HG03442 (cell line): ENCODE results near the gene ARHGAP35.
"Not testable (repeated sequence)": the region's sequence is repeated elsewhere in the genome, so short reads cannot be mapped to it uniquely, and the experiment has no call there.

Experiments
- ATAC-seq: cut with Tn5 transposase; IDR thresholded peaks from one replicate; pipeline ENCODE4 v1.9.1; 2021; ENCODE audit warnings: mild to moderate bottlenecking, moderate library complexity; ENCODE audit not compliant: unreplicated experiment

ARHGAP35 gene

DNA sequence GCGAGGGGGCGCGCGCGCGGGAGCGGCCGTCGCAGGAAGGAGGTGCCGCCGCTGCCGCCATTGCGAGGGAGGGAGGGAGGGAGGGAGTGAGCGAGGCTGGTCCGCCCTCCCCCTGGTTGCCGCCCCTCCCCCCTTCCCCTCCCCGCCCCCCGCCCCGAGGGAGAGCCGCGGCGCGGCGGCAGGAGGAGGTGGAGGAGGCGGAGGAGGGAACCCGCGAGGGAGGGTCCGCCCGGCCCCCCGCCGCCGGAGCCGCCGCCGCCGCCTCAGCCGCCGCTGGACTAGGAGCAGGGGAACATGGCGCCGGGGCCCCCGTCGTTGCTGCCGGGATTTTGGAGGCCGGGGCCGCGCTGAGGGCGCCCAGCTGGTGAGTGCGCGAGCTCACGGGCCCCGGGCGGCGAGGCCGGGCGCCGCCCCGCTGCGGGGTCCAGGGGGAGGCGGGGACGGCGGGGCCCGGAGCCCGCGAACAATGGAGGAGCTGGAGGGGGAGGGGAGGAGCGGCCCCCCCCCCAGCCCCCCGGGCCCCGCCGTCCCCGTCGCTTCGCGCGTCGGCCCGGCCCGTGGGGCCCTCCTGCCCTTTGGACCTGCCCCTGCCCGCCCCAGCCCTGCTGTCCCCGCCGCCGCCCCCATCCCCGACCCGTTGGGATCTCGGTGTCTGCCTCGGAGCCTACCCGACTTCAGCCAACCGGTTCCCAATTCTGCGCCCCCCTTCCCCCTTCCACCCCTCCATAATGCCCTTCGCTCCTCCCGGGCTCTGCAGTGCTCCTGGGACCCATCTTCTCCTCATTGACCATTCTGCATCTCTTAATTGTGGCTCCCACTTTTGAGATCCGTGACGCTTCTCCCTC lies at the start of gene ARHGAP35:
Gene ARHGAP35 (plus strand): TSS at position 152 of the 845 bp plus-strand sequence. CDS start 57,679 bp downstream, outside the sequence.
- peak; percentile 6 for ATAC-seq

DNA sequence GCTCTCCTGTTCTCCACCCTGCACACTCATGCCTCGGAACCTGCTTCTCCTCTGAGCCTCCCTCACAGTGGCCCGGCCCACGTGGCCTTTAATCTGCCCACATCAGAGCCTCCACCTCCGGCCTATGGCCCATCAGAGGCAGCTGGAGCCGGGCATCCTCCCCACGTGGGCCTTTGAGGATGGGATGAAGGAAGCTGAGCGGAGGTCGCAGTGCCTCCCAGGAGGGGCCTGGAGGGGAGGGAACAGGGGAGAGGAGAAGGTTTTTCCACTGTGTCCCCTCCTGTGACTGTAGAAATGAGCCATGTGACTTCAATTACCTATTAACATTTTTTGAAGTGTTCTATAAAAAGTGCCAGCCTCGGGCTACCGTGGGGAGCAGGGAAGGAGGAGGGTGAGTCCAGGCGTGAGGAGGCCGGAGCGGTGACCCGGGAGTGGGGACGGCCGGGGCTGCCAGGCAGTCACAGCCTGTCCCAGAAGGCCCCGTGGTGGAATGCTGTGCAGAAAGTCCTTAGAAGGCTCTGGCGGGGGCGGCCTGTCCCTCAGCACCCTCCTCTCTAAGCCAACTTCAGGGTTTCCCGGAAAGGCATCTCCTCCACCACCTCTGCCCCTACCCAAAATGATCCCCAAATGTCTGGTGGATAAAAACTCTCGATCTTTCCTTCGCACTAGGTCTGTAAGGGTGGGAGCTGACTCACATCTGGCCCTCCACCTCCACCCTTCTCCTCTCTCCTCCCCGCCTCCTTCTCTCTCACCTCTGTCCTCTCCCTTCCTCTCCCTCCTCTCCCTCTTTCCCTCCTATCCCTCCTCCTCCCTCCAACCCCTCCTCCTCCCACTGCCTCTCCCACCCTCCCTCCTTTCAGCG lies 47.6 kb upstream of the ARHGAP35 start:
- ATAC-seq, result no peak

DNA sequence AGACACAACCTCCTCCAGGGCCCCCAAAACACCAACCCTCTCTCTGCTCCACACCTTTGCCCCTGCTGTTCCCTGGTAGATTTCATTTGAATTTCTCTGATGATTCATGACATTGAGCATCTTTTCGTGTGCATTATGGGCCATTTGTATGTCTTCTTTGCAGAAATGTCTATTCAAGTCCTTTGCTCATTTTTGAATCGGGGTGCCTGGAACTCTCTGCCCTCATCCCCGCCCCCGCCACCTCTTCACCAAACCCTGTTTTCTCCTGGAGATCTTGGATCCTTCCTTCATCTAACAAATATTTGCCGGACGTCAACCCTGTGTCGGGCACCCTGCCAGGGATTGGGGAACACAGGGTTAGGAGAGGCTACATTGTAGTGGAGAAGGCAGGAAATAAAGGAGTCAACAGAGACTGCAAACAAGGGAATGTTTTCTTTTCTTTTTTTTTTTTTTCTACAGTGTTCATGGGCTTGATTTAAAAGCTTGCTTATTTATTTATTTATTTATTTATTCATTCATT lies 46.9 kb upstream of the ARHGAP35 start:
- ATAC-seq, result no peak

DNA sequence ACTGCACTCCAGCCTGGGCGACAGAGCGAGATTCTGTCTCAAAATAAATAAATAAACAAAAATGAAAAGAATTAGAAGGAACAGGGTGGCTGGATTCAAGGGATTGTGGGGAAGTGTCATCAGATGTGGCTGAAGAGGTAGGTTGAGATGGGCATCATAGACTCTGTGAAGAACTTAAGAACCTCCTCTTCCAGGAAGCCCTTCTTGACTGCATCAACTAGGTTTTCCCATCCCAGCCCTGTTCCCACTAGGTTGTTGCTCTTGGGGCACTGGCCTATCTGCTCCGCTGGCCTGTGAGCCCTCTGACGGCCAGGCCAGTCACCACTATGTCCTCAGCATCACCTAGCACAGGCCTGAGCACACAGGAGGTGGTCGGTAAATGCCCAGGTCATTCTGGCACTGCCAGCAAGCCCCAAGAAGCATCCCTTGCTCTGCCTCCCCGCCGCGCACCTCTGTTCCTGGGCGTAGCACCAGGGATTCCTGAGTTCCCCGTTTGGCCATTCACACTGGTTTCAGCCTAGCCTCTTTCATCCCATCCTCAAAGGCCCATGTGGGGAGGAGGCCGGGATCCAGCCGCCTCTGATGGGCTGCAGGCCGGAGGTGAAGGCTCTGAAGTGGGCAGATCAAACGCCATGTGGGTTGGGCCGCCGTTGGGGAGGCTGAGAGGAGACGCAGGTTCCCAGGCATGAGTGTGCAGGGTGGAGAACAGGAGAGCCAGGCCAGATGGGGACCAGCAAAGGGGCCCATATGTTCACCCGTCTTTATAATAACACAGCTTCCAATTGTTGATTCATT lies 44.8 kb upstream of the ARHGAP35 start:
- ATAC-seq, result no peak

DNA sequence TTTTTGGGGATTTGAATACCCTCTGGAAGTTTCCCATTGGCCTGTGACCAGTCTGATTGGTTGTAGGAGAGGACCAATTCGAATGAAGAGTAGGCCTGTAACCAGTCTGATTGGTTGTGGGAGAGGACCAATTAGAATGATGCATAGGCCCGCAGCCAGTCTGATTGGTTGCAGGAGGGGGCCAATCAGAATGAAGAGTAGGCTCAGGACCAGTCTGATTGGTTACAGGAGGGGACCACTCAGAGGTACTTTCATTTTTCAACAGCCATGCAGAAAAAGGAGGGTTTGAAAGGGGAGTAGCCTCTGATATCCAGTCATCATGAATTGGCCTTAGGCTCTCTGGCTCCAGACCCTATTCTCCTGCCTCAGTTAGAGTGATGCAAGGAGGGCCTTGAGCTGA lies 42.0 kb upstream of the ARHGAP35 start:
- no peak for ATAC-seq

DNA sequence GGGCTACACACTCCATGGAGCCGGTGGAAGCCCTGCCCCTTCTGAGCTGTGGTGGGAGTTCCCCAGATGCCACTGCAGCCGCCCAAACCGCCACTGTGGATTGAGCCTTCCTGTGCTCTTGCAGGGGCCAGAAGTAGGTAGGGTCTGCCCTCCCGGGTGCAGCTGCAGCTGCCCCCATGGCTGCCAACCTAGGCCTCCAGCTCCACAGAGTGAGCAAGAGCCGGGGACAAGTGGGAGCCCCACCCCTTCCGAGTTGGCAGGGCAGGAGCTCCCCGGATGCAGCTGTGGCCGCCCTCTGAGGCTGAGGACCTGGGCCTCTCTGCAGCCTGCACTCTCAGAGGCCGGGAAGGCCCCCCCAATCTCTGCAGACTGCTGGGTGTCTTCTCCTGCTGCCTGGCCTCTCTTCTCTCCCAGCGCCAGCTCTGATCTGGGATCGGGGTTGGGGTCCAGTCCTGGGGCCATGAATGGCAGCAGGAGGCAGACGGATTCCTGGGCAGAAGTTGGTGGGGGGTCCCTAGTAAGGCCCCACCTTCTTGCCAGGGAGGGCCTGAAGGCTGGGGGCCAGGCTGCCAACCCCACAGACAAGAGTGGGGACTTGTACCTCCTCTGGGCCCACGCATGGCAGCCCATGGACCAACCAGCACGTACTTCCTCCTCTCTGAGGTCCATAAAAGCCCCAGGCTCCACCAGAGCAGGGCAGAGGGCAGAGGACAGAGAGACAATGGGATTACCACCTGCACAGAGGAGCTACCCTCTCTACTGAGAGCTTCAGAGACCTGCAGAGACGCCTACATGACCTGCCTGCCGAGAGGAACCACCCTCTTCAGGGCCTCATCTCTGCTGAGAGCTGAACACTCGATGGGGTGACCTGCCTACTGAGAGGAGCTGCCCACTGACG lies 39.0 kb upstream of the ARHGAP35 start:
- peak; percentile 38 for ATAC-seq

DNA sequence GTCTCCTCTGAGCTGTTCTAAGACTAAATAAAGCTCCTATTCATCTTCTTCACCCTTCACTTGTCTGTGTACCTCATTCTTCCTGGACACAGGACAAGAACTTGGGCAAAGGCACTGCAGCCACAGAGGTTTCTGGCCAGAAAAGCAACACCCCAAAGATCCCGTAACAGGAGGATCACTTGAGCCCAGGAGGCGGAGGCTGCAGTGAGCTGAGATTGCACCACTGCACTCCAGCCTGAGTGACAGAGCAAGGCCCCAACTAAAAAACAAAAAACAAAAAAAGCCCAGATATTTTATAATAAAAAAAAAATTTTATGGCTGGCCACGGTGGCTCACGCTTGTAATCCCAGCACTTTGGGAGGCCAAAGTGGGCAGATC lies 38.4 kb upstream of the ARHGAP35 start:
- ATAC-seq, result not testable (repeated sequence)

DNA sequence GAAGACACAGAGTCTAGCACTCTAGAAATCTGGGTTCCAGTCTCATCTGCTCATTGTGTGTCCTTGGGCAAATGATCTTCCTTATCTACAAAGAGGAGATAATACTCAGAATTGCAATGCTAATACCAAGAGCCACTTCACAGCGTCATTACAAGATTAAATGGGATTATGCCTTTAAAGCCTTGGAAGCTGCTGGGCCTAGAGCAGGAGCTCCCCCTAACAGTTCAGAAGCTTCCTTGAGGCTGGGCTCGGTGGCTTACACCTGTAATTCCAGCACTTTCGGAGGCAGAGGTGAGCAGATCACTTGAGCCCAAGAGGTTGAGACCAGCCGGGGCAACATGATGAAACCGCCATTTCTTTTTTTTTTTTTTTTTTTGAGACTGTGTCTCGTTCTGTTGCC lies 37.7 kb upstream of the ARHGAP35 start:
- ATAC-seq, result no peak

DNA sequence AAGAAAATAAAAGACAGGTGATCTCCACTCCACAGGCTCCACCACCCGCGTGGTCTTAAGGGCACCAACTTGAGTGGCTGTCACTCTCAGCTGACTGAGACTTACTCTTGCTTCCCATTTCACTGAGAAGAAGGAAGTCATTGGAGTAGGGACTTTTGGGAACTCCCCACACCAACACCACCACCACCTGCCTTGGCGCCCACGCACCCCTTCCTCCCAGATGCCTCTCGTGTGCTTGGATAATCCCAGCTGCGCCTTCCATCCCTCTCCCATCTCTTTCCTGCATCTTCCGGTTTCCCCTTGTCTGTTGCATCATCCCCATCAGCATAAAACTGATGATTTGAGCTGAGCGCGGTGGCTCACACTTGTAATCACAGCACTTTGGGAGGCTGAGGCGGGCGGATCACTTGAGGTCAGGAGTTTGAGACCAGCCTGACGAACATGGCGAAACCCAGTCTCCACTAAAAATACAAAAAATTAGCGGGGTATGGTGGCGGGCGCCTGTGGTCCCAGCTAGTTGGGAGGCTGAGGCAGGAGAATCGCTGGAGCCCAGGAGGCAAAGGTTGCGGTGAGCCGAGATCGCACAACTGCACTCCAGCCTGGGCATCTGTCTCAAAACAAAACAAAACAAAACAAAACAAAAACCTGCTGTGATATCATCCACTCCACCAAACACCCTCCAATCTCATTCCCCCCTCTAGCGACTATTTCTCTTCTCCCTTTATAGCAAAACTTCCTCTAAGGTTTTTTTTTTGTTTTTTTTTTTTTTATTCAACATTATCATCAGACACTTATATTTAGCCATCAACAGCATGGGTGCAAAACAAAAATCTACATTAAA lies 35.7 kb upstream of the ARHGAP35 start:
- ATAC-seq, result no peak

DNA sequence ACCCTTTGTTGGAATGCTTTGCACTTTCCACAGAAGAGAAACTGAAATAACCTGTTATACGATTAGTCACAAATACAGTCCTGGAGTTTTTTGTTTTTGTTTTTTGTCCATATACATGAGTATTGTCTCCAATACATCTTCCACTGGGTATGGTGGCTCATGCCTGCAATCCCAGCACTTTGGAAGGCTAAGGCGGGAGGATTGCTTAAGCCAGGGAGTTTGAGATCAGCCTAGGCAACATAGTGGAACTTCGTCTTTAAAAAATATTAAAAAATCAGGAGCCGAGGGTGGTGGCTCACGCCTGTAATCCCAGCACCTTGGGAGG lies 35.1 kb upstream of the ARHGAP35 start:
- no peak for ATAC-seq

DNA sequence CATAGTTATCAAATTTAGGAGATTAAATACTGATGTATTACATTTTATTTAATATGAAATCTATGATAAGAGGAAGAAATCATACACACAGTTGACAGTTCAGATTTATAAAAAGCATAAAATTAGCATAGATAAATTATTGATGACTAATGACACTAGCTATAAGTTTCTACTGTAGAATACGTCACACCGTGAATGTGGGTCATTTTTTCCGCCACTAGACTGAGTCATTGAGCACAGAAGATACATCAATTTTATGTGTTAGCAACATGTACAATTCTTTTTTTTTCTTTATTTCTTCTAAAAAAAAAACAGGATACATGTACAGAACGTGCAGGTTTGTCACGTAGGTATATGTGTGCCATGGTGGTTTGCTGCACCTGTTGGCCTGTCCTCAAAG lies 32.3 kb upstream of the ARHGAP35 start:
- ATAC-seq, result no peak

DNA sequence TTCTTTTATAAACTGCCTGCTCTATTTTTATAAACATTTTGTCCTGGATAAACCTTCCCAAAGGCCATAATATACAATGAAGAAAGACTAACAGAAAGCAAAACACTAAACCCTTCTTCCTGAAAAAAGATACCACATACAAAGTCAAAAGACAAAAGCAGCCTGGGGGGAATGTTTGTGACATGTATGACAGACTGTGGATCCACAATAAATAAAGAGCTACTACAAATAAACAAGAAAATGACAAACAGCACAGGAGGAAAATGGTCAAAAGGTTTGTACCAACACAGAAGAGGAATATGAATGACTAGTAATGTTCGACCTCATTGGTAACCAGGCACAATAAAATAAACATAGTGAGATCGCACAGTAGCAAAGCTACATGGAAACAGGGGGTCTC lies 29.9 kb upstream of the ARHGAP35 start:
- no peak for ATAC-seq

DNA sequence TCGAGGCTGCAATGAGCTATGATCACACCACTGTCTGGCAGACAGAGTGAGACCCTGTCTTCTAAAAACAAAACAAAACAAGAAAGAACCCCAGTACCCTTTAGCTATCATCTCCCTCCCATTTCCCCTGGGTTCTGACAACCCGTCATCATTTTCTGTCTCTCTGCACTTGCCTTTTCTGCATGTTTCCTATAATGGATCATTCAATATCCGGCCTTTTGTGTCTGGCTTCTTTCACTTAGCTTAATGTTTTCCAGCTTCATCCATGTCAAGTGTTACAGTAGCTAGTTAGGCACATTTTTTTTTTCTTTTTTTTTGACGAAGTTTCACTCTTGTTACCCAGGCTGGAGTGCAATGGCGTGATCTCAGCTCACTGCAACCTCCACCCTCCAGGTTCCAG lies 26.7 kb upstream of the ARHGAP35 start:
- no peak for ATAC-seq

DNA sequence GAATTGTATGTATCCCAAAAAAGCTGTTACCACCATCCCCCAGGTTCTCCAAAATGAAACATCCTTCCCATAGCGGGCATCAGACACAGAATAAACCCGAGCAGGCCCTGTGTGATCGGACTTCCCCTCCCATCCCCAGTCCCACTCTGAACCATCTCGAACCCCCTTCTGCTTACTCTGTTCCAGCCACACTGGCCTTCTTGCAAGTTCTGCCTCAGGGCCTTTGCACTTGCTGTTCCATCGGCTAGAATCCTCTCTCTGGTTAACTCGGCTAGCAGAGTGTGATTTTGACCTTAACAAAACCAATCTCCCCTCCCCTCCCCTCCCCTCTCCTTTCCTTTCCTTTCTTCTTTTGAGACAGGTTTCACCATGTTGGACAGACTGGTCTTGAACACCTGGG lies 25.8 kb upstream of the ARHGAP35 start:
- ATAC-seq, result no peak

DNA sequence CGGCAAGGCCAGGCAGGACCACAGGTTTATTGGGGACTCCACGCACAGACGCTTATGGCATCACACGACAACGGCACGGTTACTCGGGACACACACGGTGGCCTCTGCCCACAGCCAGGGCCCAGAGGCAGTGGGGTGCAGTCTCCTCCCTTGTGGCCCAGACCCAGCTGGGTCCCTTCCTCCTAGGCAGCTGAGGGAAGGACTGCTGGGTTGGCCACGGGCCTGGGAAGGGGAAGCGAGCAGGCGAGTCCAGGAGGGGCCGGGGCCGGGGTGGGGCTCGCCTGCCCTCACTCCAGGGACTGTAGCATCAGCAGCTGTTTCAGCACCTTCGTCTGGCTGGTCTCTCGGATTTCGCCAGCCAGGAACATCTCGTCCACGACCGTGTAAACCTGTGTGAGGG lies 22.6 kb upstream of the ARHGAP35 start:
- ATAC-seq, result no peak

DNA sequence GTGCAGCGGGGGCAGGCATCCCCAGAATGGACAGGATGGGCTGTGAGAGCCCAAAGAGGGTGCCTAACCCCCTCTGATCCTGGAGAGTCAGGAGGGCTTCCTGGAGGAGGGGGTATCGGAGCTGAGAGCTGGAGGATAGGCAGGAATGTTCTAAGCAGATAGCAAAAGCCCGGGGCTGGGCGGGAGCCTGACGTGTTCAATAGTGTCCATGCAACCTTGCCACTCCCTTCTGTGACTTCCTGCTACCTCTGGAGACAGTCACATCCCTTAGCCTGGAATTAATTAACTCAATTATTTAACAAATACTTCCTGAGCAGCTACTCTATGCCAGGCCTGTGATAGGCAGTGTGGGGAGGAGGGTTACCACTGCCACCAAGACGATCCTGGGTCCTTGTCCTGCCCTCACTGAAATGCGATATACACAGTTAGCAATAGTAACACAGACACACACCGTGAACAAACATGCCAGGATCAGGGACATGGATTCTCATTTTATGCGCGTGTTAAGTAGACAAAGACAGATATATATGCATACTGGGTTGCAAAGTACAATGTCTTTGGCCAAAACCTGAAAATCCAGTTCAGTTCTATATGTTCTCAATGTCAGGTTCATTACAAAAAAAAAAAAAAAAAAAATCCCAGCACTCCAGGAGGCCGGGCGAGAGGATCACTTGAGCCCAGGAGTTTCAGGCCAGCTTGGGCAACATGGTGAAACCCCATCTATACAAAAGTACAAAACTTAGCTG lies 20.9 kb upstream of the ARHGAP35 start:
- ATAC-seq, result no peak

DNA sequence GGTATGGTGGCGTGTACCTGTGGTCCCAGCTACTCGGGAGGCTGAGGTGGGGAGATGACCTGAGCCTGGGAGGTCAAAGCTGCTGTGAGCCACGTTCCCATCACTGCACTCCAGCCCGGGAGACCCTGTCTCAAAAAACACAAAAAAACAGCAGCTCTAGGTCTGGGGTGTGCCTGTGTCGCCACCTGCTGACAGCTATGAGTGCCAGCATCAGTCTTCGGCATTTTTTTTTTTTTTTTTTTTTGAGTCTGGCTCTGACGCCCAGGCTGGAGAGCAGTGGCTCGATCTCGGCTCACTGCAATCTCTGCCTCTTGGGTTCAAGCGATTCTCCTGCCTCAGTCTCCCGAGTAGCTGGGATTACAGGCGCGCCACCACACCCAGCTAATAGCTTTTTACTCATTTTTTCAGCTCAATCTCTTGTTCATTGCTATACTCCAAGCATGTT lies 20.3 kb upstream of the ARHGAP35 start:
- ATAC-seq, result no peak

DNA sequence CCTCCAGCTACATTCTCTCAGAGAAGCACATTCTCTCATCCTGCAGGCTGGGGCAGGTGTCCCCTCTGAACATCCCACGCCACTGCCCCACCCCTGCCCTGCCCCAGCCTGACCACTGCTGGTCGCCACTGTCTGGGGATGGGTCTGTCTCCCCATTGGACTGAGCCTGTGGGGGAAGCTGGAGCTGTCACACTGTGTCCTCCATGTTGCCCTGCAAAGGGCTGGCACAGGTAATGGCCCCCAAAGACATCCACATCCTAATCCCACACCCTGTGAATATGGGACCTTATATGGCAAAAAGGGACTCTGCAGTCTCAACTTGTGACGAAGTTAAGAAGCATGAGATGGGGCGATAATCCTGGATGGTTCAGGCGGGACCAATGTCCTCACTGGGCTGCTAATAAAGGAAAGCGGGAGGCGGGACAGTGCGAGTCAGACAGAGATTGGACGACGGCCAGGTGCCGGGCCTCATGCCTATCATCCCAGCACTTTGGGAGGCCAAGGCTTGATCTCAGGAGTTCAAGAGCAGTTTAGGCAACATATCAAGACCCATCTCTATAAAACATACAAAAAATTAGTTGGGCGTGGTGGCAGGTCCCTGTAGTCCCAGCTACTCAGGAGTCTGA lies 19.2 kb upstream of the ARHGAP35 start:
- no peak for ATAC-seq
